HG03558 (cell line): Measurements from ENCODE around the gene TRIM10.

ENCODE experiments used
- ATAC-seq: cut with Tn5 transposase; IDR thresholded peaks from one replicate; pipeline ENCODE4 v1.9.1; 2021; ENCODE audit warnings: moderate number of reproducible peaks; ENCODE audit not compliant: unreplicated experiment; ENCODE audit errors: extremely low read depth

Gene TRIM10

DNA sequence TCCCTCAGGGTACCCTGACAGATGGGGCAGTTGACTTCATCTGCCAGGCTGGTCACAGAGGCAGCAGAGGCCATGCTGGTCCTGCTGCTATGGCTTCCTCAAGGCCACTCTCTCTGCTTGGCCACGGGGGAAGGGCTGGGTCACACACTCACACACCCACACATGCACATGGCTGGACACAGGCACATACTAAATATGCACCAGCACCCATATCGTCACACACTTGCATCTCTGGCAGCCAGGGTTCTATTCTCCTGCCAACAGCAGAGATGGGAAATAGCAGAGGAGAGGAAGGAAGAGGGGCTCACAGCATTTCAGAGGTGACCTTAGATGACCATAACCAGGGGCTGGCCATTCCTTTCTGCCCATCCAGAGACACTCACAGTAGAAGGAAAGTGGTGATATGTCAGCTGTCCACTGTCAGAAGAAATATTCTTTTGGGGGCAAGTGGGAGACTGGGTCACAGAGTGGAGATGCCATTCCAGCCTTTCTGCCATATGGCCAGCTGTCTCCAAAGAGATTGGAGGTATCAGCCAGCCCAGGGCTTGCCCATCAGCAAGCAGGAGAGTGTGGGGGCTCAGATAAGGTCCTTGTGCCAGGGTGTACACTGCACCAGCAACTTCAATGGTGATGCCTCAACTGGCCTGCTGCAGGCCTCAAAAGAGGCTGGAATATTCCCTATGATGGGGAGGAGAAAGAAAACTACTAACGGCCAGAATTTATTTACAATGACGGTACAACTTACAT is at the start of gene TRIM10:
TRIM10 (minus strand) TSS at position 427 of the 747 bp plus-strand sequence; CDS start at position 74, 353 bp downstream.
- ATAC-seq = no peak

DNA sequence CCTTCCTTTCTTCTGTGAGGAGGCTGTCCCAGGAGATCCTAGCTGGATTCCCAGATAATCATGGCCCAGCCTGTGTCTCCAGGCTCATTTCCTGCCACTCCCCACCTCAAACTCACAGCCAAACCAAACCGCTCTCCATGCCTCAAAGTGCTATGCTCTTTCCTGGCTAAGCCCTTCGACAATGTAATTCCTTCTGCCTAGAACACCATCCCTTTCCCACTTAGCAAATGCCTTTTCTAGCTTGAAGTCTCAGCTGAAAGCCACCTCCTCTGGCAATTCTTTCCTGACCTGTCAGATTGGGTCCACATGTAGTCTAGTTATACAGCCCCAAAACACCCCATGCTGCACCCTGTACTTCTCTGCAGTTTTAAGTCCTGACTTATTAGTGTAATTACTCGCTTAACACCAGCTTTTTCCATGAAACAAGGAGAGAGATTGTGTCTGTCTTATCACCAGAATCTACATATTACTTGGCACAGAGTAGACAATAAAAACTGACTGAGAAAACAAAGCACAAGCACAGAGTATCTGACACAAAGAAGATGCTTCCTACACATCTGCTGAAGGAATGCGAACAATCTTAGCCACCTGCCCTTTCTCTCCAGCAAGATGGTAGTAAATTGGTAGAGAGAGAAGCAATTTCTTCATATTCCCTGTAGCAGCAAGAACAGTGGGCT is 46.7 kb upstream of the TRIM10 start:
- ATAC-seq = no peak

DNA sequence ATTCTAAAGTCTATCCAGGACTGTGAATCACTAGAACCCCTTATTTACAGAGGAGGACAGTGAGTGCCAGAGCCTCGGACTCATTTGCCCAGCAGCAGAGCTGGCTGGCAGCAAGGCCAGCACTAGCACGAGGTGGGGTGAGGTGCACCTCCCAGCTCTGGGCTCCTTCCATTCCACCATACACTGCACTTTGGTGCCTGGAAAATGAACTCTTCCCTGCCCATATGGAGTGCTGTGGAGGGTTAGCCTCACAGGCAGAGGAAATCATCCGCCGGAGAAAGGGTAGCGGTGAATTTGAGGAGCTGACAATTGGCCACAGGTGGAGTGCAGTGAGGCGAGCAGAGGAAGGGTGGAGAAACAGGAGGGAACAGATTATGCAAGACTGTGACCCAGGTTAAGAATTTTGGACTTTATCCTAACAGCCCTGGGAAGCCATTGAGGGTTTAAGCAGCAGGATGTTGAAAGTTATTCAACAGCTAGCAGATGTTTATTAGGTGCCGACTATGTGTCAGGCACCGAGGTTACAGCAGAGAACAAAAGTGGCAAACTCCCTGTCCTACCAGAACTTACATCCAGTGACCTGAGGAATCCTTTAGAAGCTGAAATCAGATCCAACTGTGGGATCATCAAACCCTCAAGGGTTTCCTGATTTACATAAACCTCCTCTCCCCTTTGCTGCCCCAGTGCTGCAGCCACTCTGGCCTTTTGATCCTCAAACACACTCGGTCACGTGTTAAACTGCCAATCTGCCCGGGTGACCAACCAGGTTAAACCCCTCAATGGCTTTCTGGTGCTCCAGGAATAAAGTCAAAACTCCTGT is 46.0 kb upstream of the TRIM10 start:
- ATAC-seq = no peak

GRCh38 chr6:30206152-30206551 is 45.1 kb upstream of the TRIM10 start:
- ATAC-seq = no peak

DNA sequence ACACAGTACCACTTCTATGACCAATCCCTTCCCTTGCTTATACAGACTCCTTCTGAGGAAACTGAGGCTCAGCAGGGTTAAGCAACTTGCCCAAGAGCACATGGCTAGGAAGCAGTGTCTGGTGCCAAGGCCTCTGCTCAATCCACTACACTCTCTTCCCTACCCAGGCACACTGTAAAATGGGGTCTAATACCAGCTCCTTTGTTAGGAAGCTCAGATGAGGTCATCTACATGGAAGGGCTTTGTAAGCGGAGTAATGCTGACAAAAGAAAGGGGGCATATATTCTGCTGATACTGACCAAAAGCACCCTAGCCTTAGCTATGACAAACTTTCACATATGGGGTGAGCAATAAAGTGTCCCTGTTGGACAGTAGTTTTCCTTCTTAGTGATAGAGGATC is 43.1 kb upstream of the TRIM10 start:
- no peak for ATAC-seq

DNA sequence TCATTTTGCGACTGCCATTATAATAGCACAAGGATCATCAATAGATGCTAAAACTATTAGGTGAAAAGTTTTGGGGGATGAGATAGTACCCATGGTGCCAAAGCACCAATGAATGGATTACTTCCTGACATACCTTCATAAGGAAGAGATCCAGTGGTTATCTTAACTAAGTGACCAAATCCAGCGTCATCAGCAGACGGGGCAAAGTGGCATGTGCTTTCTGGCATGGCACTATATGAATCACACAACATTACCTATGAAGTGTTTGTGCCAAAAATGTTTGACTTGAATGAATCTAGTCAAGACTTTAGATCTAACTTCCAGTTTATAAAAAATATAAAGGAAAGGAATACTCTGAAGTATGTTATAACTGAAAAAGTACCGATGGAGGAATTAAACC is 41.4 kb upstream of the TRIM10 start:
- ATAC-seq = no peak

DNA sequence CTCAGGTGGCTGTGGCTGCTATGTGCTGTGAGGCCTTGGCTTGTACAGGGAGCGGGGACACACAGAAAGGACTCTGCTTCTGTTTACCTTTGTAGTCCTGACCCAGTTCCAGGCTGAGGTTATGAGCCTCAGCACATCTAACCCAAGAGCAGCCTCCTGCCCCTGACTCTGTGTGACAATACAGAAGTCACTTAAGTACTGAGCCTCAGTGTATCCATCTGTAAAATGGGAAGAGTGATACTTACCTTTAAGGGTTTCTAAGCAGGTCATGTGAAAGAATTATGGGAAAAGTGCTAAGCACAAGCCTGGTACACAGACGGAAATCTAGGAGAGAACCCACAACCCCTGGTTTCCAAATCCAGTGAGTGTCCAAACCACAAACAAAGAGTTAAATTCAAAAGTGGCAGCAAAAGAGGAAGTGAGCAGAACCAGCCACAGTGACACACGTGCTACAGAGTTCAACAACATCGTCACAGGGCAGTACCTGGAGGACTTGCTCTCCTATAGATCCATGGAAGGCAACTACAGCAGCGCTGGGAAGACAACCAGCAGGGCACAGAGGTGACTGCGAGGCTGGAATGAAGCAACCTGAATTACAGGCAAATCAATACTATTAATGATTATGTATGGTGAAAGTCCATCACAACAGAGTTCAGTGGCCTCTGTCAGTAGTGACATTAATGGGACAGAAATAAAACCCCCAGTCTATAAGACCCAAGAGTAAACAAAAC is 39.7 kb upstream of the TRIM10 start:
- no peak for ATAC-seq

DNA sequence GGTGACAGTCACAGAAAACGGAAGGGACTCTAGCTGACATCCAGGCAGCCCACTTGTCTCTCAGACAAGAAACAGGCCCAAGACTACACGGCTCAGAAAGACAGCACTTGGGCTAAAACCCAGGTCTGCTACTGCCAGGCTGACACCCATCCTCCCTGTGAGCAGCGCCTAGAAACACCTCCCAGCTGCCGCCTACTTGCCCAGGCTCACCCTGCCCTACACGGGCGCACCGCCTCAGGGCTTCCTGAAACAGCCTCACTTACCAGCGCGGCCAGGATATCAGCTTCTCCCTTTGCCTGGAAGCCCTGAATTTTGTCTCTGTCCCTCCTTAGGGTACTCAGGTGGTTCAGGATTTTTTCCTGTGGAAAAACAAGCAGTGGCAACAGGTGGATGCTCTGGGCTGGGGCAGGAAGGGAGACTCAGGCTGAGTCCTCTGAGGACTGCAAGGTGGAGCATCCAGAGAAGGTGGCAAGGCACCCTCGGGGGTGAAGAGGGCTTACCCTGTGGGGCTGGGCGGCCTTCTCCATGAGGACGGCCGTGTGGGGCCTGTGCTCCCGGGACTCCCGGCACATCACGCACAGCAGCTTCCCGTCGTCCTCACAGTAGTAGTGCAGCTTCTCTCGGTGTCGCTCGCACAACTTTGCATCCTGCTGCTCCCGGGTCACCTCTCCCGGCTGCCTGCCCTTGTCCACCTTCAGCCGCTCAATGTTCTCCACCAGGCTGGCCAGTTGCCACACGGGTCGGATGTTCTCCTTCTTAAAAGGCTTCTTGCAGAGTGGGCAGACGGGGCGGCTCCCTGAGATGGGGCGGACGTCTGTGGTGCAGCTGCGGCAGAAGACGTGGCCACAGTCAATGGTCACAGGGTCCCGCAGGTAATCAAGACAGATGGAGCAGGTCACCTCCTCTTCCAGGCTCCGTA is 37.4 kb upstream of the TRIM10 start:
- no peak for ATAC-seq

GRCh38 chr6:30196376-30196775 is 35.4 kb upstream of the TRIM10 start:
- ATAC-seq = no peak

GRCh38 chr6:30195951-30196350 is 34.9 kb upstream of the TRIM10 start:
- no peak for ATAC-seq

DNA sequence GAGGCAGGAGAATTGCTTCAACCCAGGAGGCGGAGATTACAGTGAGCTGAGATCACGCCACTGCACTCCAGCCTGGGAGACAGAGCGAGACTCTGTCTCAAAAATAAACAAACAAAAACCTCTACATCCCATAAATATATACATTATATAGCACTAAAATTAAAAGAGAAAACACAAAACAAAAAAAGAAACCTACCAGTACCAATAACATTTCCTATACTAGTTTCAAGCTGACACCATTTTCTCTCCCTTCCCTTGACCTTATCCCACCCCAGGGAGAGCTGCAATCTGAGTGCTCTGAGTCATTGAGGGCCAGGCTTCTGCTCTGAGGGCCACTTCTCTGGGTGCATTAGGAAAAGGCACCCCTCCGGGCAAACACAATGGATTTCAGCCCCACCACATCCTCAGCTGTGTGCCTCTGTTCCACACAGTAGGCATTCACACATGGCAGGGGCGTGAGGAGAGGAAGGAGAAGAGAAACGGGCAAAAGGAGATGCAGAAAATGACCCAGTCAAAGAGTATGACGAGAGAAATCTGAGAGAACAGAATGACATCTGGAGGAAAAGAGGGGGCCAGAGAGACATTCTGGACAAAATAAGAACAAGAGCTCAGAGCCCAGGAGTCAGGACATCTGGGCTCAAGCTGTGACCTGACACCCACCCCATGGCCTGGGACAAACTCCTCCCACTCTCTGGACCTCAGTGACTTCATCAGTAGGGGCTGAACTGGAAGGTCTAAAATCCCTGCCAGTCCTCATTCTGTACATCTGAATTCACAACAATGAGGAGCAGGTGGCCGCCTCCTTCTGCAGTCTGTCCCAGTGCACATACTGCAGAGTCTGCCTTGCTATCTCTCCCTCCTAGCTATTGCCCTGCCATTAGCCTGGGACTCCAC is 34.0 kb upstream of the TRIM10 start:
- no peak for ATAC-seq

- no peak for ATAC-seq
Observed at GRCh38 chr6:30192076-30192475, 31.1 kb upstream of the TRIM10 start.

DNA sequence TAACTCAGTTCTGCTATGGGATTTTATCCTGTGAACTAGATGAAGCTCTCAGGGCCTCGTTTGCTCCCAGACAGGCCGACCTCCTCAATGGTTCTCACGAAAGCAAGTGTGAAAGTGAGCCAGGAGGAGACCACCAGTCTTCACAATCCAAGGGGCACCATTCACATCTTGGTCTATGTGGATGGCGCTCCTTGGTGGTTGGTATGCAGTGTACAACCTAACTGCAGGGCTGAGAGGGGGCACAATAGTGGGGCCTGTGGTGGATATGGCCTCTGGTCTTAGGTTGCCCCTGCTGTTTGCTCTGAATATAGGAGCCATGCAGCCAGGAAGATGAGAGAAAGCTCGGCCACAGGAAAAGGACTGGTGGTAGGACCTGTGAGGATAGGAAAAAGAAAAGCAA is 27.5 kb upstream of the TRIM10 start:
- no peak for ATAC-seq

GRCh38 chr6:30185846-30186484 is 25.0 kb upstream of the TRIM10 start:
- no peak for ATAC-seq

DNA sequence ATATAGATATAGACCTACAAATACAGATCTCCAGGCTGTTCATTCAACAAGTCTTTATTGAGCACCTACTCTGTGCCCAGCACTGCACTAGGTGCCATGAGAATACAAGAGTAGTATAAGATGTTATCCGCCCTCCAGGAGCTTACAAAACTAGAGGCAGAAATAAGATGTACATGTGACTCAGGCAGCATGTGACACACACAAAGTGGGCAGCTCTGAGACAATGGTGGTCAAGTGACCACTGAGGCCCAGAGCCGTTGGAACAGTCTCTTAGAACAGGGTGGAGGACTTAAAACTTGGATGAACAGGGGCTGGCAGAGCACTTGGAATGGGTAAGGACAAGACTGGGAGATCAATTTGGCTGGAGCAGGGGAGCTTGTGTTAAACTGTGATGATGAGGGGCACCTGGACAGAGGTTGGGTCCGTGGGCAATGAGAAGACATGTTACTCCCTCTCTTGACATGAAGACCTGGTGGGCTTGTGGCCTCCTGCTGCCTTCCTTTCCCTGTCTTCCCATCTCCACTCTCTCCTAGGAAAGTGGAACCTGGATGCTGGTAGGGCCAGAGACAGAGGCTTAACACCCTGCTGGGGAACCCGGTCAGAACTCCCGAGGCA is 23.5 kb upstream of the TRIM10 start:
- ATAC-seq = no peak

- ATAC-seq = no peak
Observed at GRCh38 chr6:30180145-30180544, 19.1 kb upstream of the TRIM10 start.

DNA sequence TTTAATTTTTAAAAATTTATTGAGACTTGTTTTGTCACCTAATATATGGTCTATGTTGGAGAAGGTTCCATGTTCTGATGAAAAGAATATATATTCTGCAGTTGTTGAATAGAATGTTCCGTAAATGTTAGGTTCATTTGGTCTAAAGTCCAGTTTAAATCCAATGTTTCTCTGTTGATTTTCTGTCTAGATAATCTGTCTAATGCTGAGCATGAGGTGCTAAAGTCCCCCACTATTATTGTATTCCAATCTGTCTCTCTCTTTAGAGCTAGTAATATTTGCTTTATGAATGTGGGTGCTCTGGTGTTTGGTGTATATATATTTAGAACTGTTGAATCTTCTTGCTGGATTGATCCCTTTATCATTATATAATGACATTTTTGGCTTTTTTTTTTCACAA is 17.8 kb upstream of the TRIM10 start:
- no peak for ATAC-seq

GRCh38 chr6:30175765-30176164 is 14.8 kb upstream of the TRIM10 start:
- ATAC-seq = no peak
